ENCODE results near the gene RBM6. TPM values are rescaled to one million over a fixed set of nuclear protein-coding genes. Genes with fewer than 3 reads are reported as not detected.

RBM6 gene
- total RNA-seq, 1 donor from 2014 or later = 101 TPM

GRCh38 chr3:50100386-50100785, 160.4 kb downstream of the RBM6 start:
- ATAC-seq (no peak), DNase-seq (no peak)
- TF ChIP-seq, protein P1, sequence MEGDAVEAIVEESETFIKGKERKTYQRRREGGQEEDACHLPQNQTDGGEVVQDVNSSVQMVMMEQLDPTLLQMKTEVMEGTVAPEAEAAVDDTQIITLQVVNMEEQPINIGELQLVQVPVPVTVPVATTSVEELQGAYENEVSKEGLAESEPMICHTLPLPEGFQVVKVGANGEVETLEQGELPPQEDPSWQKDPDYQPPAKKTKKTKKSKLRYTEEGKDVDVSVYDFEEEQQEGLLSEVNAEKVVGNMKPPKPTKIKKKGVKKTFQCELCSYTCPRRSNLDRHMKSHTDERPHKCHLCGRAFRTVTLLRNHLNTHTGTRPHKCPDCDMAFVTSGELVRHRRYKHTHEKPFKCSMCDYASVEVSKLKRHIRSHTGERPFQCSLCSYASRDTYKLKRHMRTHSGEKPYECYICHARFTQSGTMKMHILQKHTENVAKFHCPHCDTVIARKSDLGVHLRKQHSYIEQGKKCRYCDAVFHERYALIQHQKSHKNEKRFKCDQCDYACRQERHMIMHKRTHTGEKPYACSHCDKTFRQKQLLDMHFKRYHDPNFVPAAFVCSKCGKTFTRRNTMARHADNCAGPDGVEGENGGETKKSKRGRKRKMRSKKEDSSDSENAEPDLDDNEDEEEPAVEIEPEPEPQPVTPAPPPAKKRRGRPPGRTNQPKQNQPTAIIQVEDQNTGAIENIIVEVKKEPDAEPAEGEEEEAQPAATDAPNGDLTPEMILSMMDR (IDR thresholded peaks at IDR 0.05) = no peak
- H3K9me3 ChIP-seq = no peaks in the 10 kb centered on the region
- intact Hi-C loops (cut with DNase I) = no loop called here
- no peak overlapping the region for H3K4me3 ChIP-seq
- H3K27ac ChIP-seq = no peak overlapping the region
- no peaks in the 10 kb centered on the region for H3K27me3 ChIP-seq (ENCODE audit: low read depth)
- H3K36me3 ChIP-seq = peaks cover 100% of the 10 kb centered on the region
- H3K4me1 ChIP-seq = peaks cover under 1% of the 10 kb centered on the region

GRCh38 chr3:50100956-50101845, 161.3 kb downstream of the RBM6 start:
- Histone ChIP-seq H3K27me3 (ENCODE audit: low read depth) (no peaks in the 10 kb centered on the region), H3K4me3 (no peak overlapping the region), H3K4me1 (no peaks in the 10 kb centered on the region), H3K9me3 (no peaks in the 10 kb centered on the region), H3K36me3 (peaks cover 100% of the 10 kb centered on the region), H3K27ac (no peak overlapping the region)
- DNase-seq (no peak), ATAC-seq (peak in 1 of 2 donors; percentile 83)
- TF ChIP-seq, protein P1 (IDR thresholded peaks at IDR 0.05) = no peak
- intact Hi-C loops (cut with DNase I) = no loop called here

DNA sequence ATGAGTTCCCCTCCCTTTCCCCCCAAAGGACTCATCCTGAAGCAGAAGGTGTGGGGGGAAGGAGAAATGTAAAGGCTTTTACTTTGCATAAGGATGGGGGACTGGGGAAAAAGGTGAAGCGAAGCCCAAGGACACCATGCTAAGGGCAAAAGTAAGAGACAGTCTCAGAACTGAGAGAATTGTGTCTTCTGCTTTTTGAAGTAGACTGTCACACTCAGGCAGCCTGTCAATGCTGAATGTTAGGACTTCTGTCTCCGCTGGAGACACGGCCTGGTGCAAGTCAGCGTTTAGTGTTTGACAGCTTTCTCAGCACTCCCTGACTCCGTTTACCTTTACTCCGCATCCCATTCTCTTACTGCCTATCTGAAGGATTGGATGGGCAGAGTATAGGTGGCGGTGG, 162.6 kb downstream of the RBM6 start:
- DNase-seq (no peak), ATAC-seq (no peak)
- Histone ChIP-seq H3K4me1 (peaks cover 7% of the 10 kb centered on the region), H3K4me3 (no peak overlapping the region), H3K27ac (no peak overlapping the region), H3K9me3 (no peaks in the 10 kb centered on the region), H3K36me3 (peaks cover 100% of the 10 kb centered on the region), H3K27me3 (ENCODE audit: low read depth) (no peaks in the 10 kb centered on the region)
- TF ChIP-seq, protein P1 (IDR thresholded peaks at IDR 0.05) = no peak
- intact Hi-C loops (cut with DNase I) = no loop called here

- Histone ChIP-seq H3K4me3 (no peak overlapping the region), H3K9me3 (no peaks in the 10 kb centered on the region), H3K27me3 (ENCODE audit: low read depth) (no peaks in the 10 kb centered on the region), H3K4me1 (peaks cover 7% of the 10 kb centered on the region), H3K27ac (no peak overlapping the region), H3K36me3 (peaks cover 100% of the 10 kb centered on the region)
- TF ChIP-seq, protein P1 (IDR thresholded peaks at IDR 0.05) = no peak
- intact Hi-C loops (cut with DNase I) = no loop called here
- ATAC-seq (no peak), DNase-seq (no peak)
These were observed 171.8 kb downstream of the RBM6 start for GRCh38 chr3:50111757-50112156.

DNA sequence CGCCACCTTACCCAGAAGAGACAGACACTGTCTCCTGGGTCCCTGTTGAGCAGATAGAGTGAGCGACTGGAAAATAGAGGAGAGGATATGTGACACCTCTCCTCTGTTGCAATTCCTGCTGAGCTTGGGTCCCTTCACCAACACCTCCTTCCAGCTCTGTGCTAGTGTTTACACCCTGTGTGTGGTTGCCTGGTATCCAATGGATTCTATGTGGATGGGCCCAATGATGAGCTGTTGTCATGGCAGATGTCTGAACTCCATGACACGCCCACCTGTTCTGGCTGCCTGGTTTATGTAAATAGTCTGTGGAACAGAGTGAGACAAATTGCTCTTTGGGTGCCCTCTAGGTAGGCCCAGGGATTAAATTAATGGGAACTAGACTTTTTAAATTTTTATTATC, 172.5 kb downstream of the RBM6 start:
- peak in 1 of 2 donors; percentile 18 for ATAC-seq
- TF ChIP-seq, protein P1 (IDR thresholded peaks at IDR 0.05) = no peak
- intact Hi-C loops (cut with DNase I) = no loop called here
- Histone ChIP-seq H3K4me3 (no peak overlapping the region), H3K9me3 (no peaks in the 10 kb centered on the region), H3K4me1 (no peaks in the 10 kb centered on the region), H3K36me3 (peaks cover 100% of the 10 kb centered on the region), H3K27me3 (ENCODE audit: low read depth) (no peaks in the 10 kb centered on the region), H3K27ac (no peak overlapping the region)
- no peak for DNase-seq
